ENCODE measurements around the gene BTRC.

BTRC gene

DNA sequence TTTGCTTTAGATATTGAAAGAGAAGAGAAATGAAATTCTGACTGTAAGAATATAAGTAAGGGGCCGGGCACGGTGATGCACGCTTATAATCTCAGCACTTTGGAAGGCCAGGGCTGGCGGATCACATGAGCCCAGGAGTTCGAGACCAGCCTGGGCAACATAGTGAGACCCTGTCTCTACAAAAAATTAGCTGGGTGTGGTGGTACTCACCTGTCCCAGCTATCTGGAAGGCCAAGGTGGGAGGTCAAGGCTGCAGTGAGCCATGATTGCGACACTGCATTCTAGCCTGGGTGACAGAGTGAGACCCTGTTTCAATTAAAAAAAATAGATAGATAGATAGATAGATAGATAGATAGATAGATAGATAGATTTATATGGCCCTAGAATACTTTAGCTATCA is 82.3 kb downstream of the BTRC start:
- H3K4me3 ChIP-seq (replicated peaks; ENCODE audit: low read depth, low read length), result no peak overlapping the region
- TF ChIP-seq, protein P1, sequence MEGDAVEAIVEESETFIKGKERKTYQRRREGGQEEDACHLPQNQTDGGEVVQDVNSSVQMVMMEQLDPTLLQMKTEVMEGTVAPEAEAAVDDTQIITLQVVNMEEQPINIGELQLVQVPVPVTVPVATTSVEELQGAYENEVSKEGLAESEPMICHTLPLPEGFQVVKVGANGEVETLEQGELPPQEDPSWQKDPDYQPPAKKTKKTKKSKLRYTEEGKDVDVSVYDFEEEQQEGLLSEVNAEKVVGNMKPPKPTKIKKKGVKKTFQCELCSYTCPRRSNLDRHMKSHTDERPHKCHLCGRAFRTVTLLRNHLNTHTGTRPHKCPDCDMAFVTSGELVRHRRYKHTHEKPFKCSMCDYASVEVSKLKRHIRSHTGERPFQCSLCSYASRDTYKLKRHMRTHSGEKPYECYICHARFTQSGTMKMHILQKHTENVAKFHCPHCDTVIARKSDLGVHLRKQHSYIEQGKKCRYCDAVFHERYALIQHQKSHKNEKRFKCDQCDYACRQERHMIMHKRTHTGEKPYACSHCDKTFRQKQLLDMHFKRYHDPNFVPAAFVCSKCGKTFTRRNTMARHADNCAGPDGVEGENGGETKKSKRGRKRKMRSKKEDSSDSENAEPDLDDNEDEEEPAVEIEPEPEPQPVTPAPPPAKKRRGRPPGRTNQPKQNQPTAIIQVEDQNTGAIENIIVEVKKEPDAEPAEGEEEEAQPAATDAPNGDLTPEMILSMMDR (IDR thresholded peaks at IDR 0.05; ENCODE audit: low read length, missing control alignments), result no peak
- no peak for DNase-seq (ENCODE audit: low read depth)

DNA sequence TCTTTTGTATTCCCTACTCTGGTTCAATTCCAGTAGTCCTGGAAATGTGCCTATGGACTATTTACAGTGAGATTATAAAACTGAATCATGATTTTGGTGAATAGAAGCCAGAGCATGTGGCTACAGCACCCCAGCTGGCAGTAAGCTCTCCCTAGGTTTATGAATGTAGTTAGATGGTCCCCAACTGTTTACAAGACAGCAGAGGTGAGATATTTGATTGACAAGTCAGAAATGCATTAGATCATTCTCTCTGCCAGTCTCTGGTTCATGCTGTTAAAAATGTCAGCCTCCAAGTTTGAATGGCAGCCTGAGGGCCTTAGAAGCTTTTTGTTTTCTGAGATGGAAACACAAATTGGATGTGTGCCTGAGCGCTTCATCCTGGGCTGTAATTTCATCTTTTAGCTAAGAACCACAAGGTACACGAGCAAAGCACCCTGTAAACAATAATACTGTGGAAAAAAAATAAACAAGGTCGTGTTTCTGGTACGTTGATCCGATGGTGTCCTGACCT is 85.0 kb downstream of the BTRC start:
- DNase-seq (ENCODE audit: low read depth), result no peak
- TF ChIP-seq, protein P1 (IDR thresholded peaks at IDR 0.05; ENCODE audit: low read length, missing control alignments), result no peak
- H3K4me3 ChIP-seq (replicated peaks; ENCODE audit: low read depth, low read length), result no peak overlapping the region

DNA sequence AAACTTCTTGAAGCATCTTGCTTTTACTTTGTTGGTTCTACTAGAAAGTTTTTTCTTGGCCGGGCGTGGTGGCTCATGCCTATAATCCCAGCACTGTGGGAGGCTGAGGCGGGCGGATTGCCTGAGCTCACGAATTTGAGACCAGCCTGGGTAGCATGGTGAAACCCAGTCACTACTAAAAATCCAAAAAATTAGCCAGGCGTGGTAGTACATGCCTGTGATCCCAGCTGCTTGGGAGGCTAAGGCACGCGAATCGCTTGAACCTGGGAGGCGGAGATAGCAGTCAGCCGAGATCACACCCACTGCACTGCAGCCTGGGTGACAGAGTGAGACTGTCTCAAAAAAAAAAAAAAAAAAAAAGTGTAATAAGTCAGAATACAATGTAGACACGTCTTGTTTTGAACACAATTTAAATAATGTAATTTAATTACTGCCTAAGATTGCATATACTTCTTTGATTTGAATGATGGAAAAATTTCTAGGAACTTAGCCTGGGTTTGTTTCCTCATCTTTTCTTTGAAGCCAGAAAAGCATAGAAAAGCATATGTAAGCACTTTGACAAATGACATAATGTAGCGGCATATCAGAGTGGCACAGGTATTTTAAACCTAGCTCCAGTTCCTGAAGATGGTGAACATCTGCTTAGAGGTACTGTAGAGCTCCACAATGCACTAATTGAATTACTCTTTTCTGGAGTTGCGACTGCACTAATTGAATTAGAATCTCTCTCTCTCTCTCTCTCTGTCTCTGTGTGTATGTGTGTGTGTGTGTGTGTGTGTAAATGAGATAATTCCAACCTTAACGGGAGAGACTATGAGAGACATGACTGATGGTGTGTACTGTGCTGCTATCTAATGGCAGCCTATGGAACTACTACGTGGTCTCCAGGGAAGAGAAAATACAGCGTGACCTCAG is 87.8 kb downstream of the BTRC start:
- TF ChIP-seq, protein P1 (IDR thresholded peaks at IDR 0.05; ENCODE audit: low read length, missing control alignments), result peak; percentile 82
- peak; percentile 87 for DNase-seq (ENCODE audit: low read depth)
- H3K4me3 ChIP-seq (replicated peaks; ENCODE audit: low read depth, low read length), result no peak overlapping the region

DNA sequence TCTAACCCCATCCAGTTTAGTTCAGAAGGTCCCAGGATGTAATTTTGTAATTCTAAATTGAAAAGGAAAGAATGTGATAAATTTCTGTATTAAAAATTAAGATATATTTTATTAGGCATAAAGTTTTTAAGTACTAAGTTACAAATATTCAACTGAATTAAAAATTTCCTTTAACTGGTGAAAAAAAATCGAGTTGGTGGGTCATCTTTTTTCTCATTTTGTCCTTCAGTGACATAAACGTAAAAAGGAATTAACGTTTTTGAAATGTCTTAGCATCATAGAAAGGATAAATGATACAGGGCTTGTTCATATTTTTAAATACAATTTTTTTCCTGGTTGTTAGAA is 88.5 kb downstream of the BTRC start:
- H3K4me3 ChIP-seq (replicated peaks; ENCODE audit: low read depth, low read length), result no peak overlapping the region
- no peak for DNase-seq (ENCODE audit: low read depth)
- TF ChIP-seq, protein P1 (IDR thresholded peaks at IDR 0.05; ENCODE audit: low read length, missing control alignments), result no peak

DNA sequence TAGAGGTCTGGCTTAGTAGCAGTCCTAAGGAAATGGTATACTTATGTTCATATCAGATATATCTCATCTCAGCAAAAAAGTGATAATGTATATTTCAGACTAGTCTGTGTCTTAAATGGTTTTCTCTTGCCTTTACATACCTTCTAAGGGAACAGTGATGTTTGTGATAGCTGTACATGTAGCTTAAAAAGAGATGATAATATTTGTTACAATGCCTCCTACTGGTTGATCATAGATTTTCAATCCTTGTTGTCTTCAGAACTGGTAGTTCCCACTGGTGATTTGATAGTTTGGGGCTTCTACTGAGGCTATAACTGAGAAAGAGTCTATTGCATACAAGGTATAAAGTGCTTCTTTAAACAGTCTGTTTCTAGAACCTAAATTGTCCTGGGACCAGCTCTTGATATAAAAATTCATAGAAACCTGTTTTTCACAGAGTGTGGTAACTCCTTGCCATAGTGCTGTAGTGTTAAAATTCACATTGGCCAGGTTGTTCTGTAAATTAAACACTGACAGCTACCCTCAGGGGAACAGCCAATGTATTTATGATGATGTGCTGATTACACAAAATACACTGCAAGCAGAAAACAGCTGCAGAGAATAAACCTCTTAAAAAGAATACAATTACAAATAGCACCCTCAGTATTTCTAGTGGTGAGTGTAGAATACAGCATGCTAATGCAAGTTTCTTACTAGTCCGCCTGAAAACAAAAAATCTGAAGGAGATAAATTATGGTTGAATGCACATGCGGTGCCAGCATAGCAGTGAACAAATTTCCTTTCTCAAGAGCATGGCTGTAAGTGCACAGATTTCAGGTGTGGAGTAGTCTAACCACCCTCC is 90.3 kb downstream of the BTRC start:
- TF ChIP-seq, protein P1 (IDR thresholded peaks at IDR 0.05; ENCODE audit: low read length, missing control alignments), result peak; percentile 36
- H3K4me3 ChIP-seq (replicated peaks; ENCODE audit: low read depth, low read length), result no peak overlapping the region
- peak; percentile 37 for DNase-seq (ENCODE audit: low read depth)

DNA sequence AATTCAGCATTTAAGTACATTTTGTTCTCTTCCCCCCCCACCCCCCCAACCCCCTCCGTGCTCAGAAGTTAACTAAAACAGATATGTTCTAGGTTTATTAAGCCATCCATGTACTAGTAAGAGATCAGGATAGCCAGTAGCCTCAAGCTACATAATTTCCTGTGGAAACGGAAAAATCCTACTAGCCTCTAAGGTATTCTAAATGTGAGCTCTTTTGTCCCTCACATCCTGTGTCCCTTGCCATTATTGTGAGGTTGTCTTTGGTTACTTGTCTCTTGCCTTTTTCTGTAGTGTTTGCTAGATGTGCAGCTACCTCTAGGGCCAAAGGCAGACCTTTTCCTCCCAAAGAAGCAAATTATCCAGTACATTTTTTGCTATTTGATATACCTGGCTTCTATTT is 92.1 kb downstream of the BTRC start:
- no peak for DNase-seq (ENCODE audit: low read depth)
- no peak overlapping the region for H3K4me3 ChIP-seq (replicated peaks; ENCODE audit: low read depth, low read length)

More for the DNA sequence above, 92.1 kb downstream of the BTRC start:
- TF ChIP-seq, protein P1 (IDR thresholded peaks at IDR 0.05; ENCODE audit: low read length, missing control alignments), result no peak
